HG02759 (cell line): ENCODE measurements around the gene LAMC3.
"Not testable (repeated sequence)": the region's sequence is repeated elsewhere in the genome, so short reads cannot be mapped to it uniquely, and the experiment has no call there.

Experiments used
- ATAC-seq: cut with Tn5 transposase; IDR thresholded peaks from one replicate; pipeline ENCODE4 v1.9.1; 2021; ENCODE audit warnings: mild to moderate bottlenecking, moderate library complexity; ENCODE audit not compliant: unreplicated experiment

The LAMC3 gene

DNA sequence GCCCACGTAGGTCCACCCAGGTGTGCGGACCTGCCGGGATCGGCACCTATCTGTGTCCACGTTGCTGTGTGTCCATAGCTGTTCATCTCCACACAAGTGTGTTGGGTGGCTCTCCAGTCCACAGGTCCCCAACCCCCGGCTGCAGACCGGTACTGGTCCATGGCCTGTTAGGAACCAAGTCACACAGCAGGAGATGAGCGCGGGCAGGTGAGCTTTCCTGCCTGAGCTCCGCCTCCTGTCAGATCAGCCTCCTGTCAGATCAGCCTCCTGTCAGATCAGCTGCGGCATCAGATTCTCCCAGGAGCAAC, 18.9 kb downstream of the LAMC3 start:
- ATAC-seq = no peak

DNA sequence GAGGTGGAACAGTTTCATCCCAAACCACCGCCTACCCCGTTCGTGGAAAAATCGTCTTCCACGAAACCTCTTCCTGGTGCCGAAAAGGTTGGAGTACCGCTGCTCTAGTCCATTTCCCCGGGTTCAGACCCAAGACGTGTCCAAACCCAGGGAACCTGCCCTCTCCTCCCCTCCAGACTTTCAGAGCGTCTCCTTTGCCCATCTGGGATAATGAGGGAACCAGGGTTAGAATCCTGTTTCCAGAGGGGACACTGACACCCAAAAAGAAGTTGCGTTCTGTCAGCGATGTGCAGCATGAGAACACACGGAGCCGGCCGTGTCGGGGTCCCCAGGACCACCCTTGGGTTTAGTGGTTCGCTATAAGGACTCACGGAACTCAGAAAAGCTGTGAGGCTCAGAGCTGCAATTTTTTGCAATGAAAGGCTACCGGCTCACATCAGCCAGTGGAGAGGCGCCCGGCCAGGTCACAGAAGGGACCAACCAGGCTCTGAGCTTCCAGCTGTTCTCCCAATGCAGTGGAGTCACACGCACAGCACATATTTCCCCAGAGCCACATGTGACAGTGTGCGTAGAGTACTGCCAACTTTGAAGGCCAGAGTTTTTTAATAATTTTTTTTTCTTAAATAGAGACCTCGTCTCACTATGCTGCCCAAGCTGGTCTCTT, 19.4 kb downstream of the LAMC3 start:
- ATAC-seq = no peak

DNA sequence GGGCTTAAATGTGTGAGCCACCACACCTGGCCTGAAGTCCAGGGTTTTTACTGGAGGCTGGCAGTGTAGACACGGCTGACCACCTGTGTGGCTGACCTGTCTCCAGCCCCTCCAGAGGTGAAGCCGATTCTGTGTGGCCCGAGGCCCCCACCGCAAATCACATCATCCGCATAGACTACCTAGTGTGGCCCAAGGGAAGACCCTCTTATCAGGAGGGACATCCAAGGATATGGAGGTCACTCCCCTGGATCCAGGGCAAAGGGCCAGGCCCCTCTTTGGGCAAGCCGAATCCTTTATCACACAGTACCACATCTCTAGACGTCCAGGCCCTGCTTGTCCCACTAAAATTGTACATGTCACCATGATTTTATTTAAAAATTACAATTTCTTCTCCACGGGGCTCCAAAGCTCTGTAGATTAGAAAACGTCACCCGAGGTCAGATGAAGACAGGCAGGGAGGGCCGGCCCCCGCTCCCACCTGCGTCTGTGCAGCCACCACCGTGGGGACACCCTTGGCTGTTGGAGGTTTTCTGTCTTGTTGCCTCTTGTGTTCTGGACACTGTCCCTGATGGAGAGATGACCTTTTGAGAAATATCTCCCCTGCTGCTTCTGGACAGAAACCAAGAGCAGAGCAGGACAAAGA, 20.1 kb downstream of the LAMC3 start:
- no peak for ATAC-seq

DNA sequence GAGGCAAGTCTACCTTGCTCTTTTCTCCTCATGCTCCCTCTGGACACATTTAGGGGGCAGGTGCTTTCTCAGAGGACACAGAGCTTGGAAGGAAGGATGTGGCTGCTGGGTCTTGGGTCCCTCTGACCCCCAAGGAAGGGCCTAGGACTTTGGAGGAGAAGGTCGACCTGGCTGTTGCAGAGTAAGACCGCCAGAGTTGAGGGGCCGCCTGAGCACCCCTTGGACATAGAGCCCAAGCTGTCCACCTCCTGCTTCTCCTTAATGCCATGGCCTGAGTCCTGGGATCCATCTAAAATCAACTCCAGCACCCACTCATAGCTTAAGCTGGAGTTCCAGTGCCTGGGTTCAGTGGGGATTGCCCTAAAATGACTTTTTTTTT, 20.6 kb downstream of the LAMC3 start:
- no peak for ATAC-seq

DNA sequence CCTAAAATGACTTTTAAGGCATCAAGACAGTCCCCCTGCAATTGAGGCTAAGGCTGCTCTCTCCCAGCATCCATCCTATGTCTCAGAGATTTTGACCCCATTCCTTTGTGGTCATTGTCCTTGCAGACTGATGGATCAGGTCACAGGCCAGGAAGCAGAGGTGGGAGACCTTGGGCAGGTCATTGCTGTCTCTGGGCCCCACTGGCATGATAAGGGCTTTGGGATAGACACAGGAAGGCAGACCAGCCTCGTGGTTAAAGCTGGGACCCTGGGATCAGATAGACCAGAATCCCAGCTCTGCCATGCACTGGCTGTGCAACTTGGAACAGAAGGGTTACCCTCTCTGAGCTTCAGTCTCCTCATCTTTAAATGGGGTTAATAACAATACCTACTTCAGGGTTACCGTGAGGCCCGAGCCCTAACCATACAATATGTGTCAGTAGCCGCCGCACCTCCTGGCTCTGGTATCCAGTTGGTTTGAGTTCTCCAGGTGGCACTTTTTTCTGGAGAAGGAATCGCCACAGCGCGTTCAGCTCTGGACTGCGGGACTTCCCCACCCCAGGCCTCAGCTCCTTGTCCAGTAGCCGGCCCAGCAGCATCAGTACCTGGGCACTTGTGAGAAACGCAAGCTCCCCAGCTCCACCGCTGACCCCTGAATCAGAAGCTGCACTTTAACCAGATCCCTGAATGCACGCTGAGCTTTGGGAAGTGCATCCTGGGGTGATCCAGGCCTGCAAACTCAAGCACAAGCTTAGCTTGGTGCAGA, 21.4 kb downstream of the LAMC3 start:
- no peak for ATAC-seq

DNA sequence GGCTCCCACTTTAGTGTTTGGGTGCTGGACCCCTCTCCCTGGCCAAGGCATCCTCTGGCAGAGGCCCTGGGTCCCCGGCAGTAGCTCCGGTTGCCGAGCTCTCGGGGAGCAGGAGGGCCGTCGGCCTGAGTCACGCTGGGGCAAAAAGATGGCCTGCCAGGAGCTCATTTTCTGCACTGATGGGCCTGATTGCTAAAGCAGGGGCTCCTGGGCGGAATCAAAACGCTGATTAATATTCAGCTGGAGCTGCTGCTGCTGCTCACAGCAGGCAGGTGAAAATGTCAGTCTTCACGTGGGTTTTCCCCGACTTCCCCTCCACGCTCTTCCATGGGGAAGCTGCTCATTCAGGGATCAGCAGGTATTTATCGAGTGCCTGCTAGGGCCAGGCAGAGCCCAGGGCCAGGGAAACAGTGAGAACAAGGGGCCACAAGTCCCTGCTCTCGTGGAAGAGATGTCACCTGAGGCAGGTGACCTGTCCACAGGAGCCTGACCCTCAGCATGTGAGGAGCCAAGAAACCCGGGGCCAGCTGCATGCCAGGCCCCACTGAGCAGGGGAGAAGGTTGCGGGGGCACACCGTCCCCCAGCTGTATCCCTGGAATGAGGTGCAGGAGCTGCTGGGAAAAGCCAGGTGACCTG, 22.1 kb downstream of the LAMC3 start:
- ATAC-seq = no peak

DNA sequence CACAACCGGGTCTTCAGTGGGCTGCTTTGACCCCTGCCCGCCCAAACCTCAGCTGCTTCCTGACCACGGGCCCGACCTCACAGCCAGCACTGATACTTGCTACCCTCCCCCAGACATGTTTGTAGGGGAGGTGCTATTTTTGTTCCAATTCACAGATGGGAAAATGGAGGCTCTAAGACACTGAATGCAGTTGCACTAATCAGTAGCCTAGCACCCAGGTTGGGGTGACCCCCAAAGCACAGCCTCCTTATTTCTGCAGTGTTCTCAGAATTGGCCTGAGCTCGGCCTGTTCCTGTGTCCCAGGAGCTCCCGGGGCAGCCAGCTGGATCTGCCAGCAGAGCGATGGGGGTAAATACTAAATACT, 22.6 kb downstream of the LAMC3 start:
- ATAC-seq = no peak

DNA sequence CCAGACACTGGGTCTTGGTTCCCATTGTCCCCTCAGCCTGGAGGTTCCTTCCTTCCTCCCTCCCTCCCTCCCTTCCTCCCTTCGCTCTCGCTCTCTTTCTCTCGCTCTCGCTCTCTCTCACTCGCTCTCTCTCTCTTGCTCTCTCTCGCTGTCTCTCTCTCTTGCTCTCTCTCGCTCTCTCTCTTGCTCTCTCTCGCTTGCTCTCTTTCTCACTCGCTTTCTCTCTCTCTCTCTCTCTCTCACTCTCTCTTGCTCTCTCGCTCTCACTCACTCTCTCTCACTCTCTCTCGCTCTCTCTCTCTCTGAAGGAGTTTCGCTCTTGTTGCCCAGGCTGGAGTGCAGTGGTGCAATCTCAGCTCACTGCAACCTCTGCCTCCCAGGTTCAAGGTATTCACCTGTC, 23.4 kb downstream of the LAMC3 start:
- no peak for ATAC-seq

DNA sequence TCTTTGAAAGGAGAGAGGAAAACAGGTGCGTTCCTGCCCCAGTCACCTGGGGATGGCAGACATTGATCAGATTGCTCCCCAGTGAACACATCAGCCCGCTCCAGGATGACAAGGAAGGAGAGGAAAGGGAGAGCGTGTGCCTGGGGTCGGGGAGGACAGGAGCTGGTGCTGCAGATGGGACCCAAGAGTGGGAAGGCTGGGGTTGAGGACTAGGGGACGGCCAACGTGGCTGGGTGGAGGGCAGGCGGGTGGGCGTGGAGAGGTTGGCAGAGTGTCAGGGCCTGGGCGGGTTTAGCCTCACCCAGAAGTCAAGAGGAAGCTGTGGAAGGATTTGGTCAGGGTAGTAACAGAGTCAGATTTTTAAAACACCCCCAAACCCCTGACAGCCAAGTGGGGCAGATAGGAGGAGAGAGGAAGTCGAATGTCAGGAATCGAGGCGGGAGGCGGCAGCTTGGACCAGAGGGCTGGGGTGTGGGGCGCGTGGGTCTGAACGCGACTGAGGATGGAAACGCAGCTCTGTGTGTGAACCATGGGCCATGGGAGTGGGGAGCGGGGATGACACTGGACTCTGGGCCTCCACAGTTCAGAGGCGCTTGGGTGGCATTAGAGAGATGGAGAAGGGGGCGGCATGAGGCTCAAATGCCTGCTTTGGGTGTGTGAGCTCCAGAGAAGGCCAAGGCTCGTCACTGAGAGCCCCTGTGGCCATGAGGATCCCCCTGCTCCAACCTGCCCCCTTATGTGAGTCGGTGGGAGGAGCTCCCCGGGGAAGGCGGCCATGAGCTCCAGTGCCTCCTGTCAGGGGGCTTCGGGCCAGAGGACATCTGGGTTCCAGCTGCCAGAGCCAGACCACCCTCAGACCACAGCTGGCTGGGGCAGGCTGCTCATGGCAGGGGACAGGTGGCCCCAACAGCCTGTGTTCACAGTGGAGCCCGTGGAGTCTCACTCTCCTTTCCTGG, 24.6 kb downstream of the LAMC3 start:
- ATAC-seq = no peak

DNA sequence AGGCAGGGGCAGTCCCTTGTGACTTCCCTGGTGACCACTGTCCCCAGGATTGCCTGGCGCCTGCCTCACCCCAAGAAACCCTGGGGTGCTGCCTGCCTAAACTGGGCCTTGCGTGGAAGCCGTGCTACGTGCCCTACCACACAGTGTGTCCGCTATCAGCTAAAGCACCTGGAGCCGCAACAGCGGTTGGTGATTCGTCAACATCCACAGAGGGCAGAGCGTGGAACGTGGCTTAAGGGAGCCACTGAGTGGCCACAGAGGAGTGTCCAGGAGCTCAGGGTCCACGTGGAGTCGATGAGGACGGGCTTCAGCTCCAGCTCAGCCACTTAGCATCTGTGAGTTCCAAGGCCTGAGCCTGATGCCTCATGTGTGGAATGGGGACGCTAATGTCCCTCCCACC, 25.3 kb downstream of the LAMC3 start:
- ATAC-seq = no peak

DNA sequence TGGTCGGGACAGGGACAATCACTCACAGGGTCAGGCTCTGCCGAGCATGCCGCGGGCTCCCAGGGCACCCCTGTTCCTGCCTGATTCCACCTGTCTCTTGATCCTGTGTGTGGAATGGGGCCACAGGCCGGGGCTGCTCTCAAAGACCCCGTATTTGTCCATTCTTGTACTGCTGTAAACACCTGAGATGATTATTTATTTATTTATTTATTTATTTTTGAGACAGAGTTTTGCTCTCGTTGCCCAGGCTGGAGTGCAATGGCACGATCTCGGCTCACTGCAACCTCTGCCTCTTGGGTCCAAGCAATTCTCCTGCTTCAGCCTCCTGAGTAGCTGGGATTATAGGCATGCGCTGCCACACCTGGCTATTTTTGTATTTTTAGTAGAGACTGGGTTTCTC, 25.8 kb downstream of the LAMC3 start:
- ATAC-seq = not testable (repeated sequence)

DNA sequence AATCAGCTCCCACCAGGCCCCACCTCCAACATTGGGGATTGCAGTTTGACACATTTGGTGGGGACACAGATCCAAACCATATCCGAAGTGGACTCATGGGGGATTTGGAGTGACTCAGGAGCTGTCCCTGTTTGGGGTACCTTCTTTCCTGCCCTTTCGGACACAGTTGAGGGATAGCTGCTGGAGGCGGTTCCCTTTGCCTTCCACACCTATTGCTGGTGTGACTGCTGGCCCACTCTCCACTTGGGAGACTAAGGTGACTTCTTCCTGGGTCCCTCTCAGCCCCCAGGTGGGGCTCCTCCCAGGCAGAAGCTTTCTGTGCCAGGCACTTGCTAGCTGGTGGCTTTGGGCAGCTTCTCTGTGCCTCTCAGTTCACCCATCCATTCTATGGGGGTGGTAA, 26.6 kb downstream of the LAMC3 start:
- no peak for ATAC-seq

DNA sequence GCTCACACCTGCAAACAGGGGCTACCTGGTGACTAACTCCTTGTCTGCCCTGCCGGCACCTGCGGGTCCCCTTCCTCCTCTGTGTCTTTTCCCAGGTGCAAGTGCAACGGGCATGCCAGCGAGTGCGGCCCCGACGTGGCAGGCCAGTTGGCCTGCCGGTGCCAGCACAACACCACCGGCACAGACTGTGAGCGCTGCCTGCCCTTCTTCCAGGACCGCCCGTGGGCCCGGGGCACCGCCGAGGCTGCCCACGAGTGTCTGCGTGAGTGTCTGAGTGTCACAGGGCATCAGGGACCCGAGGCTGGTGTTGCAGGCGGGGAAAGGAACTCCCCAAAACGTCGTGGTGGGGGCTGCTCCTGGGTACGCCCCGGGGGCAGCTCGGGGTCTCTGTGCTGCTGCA, 27.1 kb downstream of the LAMC3 start:
- ATAC-seq = no peak

DNA sequence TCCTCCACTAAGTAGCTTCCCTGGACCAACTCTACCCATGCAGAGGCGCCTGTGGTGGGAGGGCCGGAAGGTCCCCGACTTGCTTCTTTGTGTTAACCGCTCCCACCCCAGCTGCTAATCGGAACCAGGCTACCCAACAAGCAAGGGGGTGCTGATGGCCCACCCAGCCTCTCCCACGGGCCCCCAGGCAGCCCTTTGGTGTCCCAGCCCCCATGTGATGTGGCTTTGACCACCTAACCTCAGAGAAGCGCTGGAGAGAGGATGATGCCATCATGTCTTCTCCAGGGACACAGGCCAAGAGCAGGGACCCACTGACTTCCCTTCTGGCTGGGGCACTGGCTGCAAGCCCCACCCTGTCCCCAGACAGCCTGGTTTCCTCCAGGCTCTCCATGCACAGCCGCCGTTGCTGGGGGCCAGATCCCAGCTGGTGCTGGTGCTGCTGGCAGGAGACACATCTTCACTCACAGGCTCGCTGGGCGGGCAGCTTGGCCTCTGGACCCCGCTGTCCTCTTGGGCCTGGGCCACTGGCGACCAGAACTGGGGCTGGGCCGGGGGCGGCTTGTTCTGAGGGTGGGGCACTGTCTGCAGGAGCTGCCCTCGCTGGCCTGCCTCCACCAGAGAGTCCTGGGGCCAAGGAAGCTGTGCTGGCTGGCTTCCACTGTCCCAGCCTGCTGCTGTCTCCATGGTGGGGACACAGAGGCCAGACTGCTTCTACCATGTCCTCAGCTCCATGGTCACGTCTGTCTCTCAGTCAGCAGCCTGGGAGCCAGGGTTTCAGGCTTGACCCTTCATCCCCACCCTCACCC, 27.8 kb downstream of the LAMC3 start:
- ATAC-seq = no peak

DNA sequence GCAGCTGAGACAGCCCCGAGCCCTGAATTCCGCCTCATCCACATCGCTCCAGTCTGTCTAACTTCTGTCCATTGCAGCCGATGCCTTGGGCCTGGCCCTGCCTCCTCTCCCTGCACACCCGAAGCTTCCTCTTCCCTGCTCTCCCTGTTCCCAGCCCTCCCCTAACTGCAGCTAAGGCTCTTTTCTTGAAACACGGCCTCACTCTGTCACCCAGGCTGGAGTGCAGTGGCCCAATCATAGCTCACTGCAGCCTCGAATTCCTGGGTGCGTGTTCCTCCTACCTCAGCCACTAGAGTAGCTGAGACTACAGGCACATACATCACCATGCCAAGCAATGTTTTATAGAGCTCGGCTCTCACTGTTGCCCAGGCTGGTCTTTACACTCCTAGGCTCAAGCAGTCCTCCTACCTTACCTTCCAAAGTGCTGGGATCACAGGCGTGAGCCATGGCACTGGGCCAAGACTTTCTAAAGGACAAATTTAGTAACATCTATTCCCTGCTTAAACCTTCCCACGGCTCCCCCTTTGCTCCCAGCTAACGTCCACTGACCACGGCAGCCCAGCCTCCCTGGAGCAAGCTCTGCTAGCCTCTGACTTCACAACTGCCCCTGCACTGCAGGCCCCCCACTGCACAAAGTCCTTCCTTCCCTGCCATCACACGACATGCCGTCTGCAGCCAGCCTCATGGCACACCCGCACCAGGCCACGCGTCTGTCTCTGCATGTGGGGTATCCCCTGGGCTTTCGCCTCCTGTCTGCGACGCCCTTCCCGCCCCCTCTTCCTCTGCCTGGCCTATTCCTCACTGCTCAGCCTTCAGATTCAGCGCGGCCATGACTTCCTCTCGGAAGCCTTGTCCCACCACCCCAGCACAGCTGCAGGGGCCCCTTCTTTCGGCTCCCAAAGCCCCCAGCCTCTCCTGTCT, 28.6 kb downstream of the LAMC3 start:
- ATAC-seq = no peak

DNA sequence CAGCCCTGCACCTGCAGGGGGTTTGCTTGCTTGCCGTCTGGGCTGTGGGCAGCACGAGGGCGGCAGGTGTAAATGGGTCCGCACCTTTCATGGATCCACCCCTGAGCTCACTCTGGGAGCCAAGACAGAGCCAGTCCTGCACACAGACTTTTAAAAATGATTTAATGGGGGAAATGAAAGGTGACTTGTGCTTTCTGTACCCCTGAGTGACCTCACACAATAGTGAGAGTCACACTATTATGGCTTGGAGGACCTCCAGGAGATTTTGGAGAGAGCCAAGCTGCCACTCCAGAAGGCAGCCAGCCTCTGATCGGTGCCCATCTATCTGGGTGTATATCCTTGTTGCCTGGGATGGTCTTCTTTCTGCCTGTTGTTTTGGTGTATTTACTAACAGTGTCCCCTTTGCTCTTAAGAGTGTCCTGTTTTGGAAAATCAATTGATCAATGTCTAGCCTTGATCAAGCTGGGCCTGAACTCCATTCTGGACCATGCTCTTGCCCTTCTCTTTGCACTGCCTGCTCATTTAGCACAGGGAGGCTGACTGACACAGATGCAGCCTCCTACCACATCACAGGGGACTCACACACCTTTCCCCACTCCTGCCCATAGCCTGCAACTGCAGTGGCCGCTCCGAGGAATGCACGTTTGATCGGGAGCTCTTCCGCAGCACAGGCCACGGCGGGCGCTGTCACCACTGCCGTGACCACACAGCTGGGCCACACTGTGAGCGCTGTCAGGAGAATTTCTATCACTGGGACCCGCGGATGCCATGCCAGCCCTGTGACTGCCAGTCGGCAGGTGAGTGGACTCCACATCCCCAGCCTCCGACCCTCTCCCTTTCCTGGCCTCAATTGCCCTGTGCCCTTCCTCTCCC, 29.5 kb downstream of the LAMC3 start:
- no peak for ATAC-seq

DNA sequence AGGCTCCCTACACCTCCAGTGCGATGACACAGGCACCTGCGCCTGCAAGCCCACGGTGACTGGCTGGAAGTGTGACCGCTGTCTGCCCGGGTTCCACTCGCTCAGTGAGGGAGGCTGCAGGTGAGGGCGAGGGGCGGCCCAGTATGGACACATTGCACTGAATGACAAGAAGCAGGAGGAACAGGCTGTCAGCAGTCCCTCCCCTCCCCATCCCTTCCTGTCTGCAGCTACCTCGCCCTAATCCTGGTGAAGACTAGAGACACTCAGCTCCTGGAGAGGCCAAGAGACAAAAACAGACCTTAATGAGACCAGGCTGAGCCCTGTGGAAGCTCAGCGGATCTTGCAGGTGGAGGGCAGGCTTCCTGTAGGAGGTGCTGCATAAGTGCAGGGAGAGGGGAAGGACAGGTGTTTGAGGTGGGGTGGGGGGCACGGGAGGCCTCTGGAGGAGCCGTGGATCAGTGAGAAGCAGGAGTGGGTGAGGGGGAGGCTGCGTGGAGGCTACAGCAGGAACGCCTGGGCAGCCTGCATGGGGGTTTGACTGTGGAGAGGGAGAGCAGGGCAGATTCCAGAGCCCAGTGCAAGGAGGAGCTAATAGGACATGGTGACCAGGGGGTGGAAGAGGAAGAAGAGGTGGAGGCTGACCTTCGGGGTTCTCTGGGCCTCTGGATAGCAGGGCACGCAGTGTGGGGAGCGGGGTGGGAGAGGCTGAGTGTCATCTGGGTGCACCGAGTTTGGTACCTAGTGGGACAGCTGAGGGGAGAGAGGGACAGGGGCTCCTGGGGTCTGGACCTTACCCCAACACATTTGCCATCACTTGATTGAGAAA, 30.4 kb downstream of the LAMC3 start:
- no peak for ATAC-seq
